ENCODE data around the gene KCNH2.

Gene KCNH2

GRCh38 chr7:150964593-150965111 lies 13.5 kb downstream of the KCNH2 start:
- TF ChIP-seq CTCF (IDR thresholded peaks at IDR 0.05; ENCODE audit: low read depth, low read length, missing control alignments) = no peak
- DNase-seq (ENCODE audit: extremely low read depth, low read depth) = no peak
- H3K4me3 ChIP-seq (replicated peaks; ENCODE audit: low read depth, low read length) = no peak overlapping the region

GRCh38 chr7:150963707-150964559 lies 14.2 kb downstream of the KCNH2 start:
- no peak for DNase-seq (ENCODE audit: extremely low read depth, low read depth)
- no peak overlapping the region for H3K4me3 ChIP-seq (replicated peaks; ENCODE audit: low read depth, low read length)
- no peak for TF ChIP-seq CTCF (IDR thresholded peaks at IDR 0.05; ENCODE audit: low read depth, low read length, missing control alignments)

GRCh38 chr7:150962553-150963399 lies 15.3 kb downstream of the KCNH2 start:
- H3K4me3 ChIP-seq (replicated peaks; ENCODE audit: low read depth, low read length) = no peak overlapping the region
- no peak for DNase-seq (ENCODE audit: extremely low read depth, low read depth)
- TF ChIP-seq CTCF (IDR thresholded peaks at IDR 0.05; ENCODE audit: low read depth, low read length, missing control alignments) = peak; percentile 87

- DNase-seq (ENCODE audit: extremely low read depth, low read depth) = no peak
- no peak overlapping the region for H3K4me3 ChIP-seq (replicated peaks; ENCODE audit: low read depth, low read length)
- TF ChIP-seq CTCF (IDR thresholded peaks at IDR 0.05; ENCODE audit: low read depth, low read length, missing control alignments) = no peak
Measured at GRCh38 chr7:150962290-150962552, 15.9 kb downstream of the KCNH2 start.

- TF ChIP-seq CTCF (IDR thresholded peaks at IDR 0.05; ENCODE audit: low read depth, low read length, missing control alignments) = no peak
- no peak for DNase-seq (ENCODE audit: extremely low read depth, low read depth)
- no peak overlapping the region for H3K4me3 ChIP-seq (replicated peaks; ENCODE audit: low read depth, low read length)
Measured at GRCh38 chr7:150961510-150962289, 16.4 kb downstream of the KCNH2 start.

Data from HFF-Myc (cell line).